OCI-LY1 (cell line): ENCODE results near the gene KY.

Experiments
- H2AFZ ChIP-seq: fragments of 200-600 bp; sonication (generic), shearing (Covaris generic); 2 replicates; pipeline ENCODE4 v1.6.0; 2014; ENCODE audit warnings: antibody characterized with exemption, mild to moderate bottlenecking, low read length
- H3F3A ChIP-seq: fragments of 200-600 bp; sonication (generic), shearing (Covaris generic); 2 replicates; pipeline ENCODE4 v1.6.0; 2014; ENCODE audit warnings: mild to moderate bottlenecking, antibody characterized with exemption, low read length, moderate library complexity; ENCODE audit not compliant: insufficient read depth
- H3K27ac ChIP-seq: fragments of 200-600 bp; sonication (generic); 2 replicates; pipeline ENCODE4 v1.5.1; 2014; ENCODE audit warnings: low read length, mixed run types, mild to moderate bottlenecking, low read depth; ENCODE audit not compliant: poor library complexity, severe bottlenecking
- H3K27me3 ChIP-seq: fragments of 200-600 bp; sonication (generic); 2 replicates; pipeline ENCODE4 v1.6.0; 2014; ENCODE audit warnings: antibody characterized with exemption, mild to moderate bottlenecking, low read length, moderate library complexity; ENCODE audit not compliant: insufficient read depth
- H3K36me3 ChIP-seq: fragments of 200-600 bp; sonication (generic); 2 replicates; pipeline ENCODE4 v1.6.1; 2014; ENCODE audit warnings: mild to moderate bottlenecking, antibody characterized with exemption, low read length, moderate library complexity, mixed read lengths; ENCODE audit not compliant: insufficient read depth
- H3K4me1 ChIP-seq: fragments of 200-600 bp; sonication (generic); 2 replicates; pipeline ENCODE4 v1.5.1; 2014; ENCODE audit warnings: mild to moderate bottlenecking, low read length, moderate library complexity; ENCODE audit not compliant: insufficient read depth, severe bottlenecking
- H3K4me2 ChIP-seq: fragments of 200-600 bp; sonication (generic), shearing (Covaris generic); 2 replicates; pipeline ENCODE4 v1.6.1; 2014; ENCODE audit warnings: low read length
- H3K4me3 ChIP-seq: fragments of 200-600 bp; sonication (generic); 2 replicates; pipeline ENCODE4 v1.5.1; 2014; ENCODE audit warnings: low read length, low read depth, mild to moderate bottlenecking, mixed read lengths; ENCODE audit not compliant: poor library complexity, severe bottlenecking
- H3K79me2 ChIP-seq: fragments of 200-600 bp; shearing (Covaris generic); 2 replicates; pipeline ENCODE4 v1.6.1; 2016; ENCODE audit warnings: mixed run types, low read length, mixed read lengths; ENCODE audit not compliant: insufficient read depth
- H3K9ac ChIP-seq: fragments of 200-600 bp; sonication (generic), shearing (Covaris generic); 2 replicates; pipeline ENCODE4 v1.6.1; 2014; ENCODE audit warnings: mild to moderate bottlenecking, low read length, mixed read lengths
- H3K9me2 ChIP-seq: fragments of 200-600 bp; sonication (generic), shearing (Covaris generic); 2 replicates; pipeline ENCODE4 v1.6.1; 2014; ENCODE audit warnings: low read depth, mild to moderate bottlenecking, low read length, mixed read lengths
- H3K9me3 ChIP-seq: fragments of 200-600 bp; shearing (Covaris generic); 2 replicates; pipeline ENCODE4 v1.6.1; 2014; ENCODE audit warnings: low read length, mixed read lengths
- H4K20me1 ChIP-seq: fragments of 200-600 bp; sonication (generic), shearing (Covaris generic); 2 replicates; pipeline ENCODE4 v1.6.0; 2016; ENCODE audit warnings: mild to moderate bottlenecking, low read length; ENCODE audit not compliant: insufficient read depth
- CTCF ChIP-seq: fragments of 200-600 bp; sonication (generic), shearing (Covaris generic); IDR thresholded peaks from 2 replicates; pipeline ENCODE4 v1.5.1; 2017; ENCODE audit warnings: mild to moderate bottlenecking, antibody characterized with exemption, low read length, moderate library complexity, mixed read lengths
- EZH2 ChIP-seq: fragments of 200-600 bp; sonication (generic), shearing (Covaris generic); IDR thresholded peaks from 2 replicates; pipeline ENCODE4 v1.8.0; 2017; ENCODE audit warnings: borderline replicate concordance, mixed run types, mild to moderate bottlenecking, antibody characterized with exemption, low read length, moderate library complexity, mixed read lengths

KY gene

GRCh38 chr3:134628884-134629283 is 21.9 kb downstream of the KY start:
- Histone ChIP-seq H3K9me3 (peaks cover 14% of the 10 kb centered on the region), H3K4me3 (no peak overlapping the region), H3K9ac (no peak overlapping the region), H3K9me2 (no peaks in the 10 kb centered on the region), H3K4me2 (no peak overlapping the region), H3K79me2 (no peaks in the 10 kb centered on the region), H3K36me3 (no peaks in the 10 kb centered on the region), H3F3A (no peaks in the 10 kb centered on the region), H4K20me1 (no peaks in the 10 kb centered on the region), H3K27me3 (no peaks in the 10 kb centered on the region), H3K4me1 (no peaks in the 10 kb centered on the region), H3K27ac (no peak overlapping the region), H2AFZ (no peak overlapping the region)
- no peak for TF ChIP-seq EZH2
- TF ChIP-seq CTCF: no peak

GRCh38 chr3:134627831-134628230 is 23.0 kb downstream of the KY start:
- Histone ChIP-seq H3K79me2 (no peaks in the 10 kb centered on the region), H3K4me3 (no peak overlapping the region), H3K27ac (no peak overlapping the region), H3K36me3 (no peaks in the 10 kb centered on the region), H3K9me3 (peaks cover 14% of the 10 kb centered on the region), H2AFZ (no peak overlapping the region), H3F3A (no peaks in the 10 kb centered on the region), H3K9me2 (no peaks in the 10 kb centered on the region), H4K20me1 (no peaks in the 10 kb centered on the region), H3K9ac (no peak overlapping the region), H3K4me2 (no peak overlapping the region), H3K4me1 (no peaks in the 10 kb centered on the region), H3K27me3 (no peaks in the 10 kb centered on the region)
- TF ChIP-seq CTCF: no peak
- no peak for TF ChIP-seq EZH2

- TF ChIP-seq EZH2 (no peak), CTCF (no peak)
- H3K79me2 ChIP-seq: no peaks in the 10 kb centered on the region
- H3K4me2 ChIP-seq: no peak overlapping the region
- no peak overlapping the region for H3K4me3 ChIP-seq
- no peak overlapping the region for H3K27ac ChIP-seq
- H3K4me1 ChIP-seq: no peaks in the 10 kb centered on the region
- H3K9me3 ChIP-seq: peaks cover 10% of the 10 kb centered on the region
- no peak overlapping the region for H2AFZ ChIP-seq
- no peaks in the 10 kb centered on the region for H3K9me2 ChIP-seq
- no peaks in the 10 kb centered on the region for H3K36me3 ChIP-seq
- no peaks in the 10 kb centered on the region for H4K20me1 ChIP-seq
- H3F3A ChIP-seq: no peaks in the 10 kb centered on the region
- no peaks in the 10 kb centered on the region for H3K27me3 ChIP-seq
- H3K9ac ChIP-seq: no peak overlapping the region
Observed at GRCh38 chr3:134625885-134626741, 24.7 kb downstream of the KY start.
